ENCODE measurements around the gene MAP2K5.

- TF ChIP-seq EZH2 (IDR thresholded peaks at IDR 0.05; ENCODE audit: borderline replicate concordance, control insufficient read depth, low read depth, low read length) (no peak), POLR2AphosphoS2 (IDR thresholded peaks at IDR 0.05; ENCODE audit: low read depth, low read length) (no peak), BHLHE40 (IDR thresholded peaks at IDR 0.05; ENCODE audit: borderline replicate concordance in 1 of 2, low read depth in 2 of 2, low read length in 1 of 2) (peak; percentile 37 to 83; a peak in 3 of 4 replicates), NFYB (IDR thresholded peaks at IDR 0.05; ENCODE audit: insufficient read depth, low read depth, low read length) (no peak), CTCF (IDR thresholded peaks at IDR 0.05 in 2 of 3, conservative IDR thresholded peaks at IDR 0.05 in 1 of 3; ENCODE audit: control insufficient read depth in 2 of 3, extremely low read depth in 1 of 3, insufficient read depth in 1 of 3, low read depth in 3 of 3, low read length in 3 of 3) (no peak)
- TF ChIP-seq, protein P1, sequence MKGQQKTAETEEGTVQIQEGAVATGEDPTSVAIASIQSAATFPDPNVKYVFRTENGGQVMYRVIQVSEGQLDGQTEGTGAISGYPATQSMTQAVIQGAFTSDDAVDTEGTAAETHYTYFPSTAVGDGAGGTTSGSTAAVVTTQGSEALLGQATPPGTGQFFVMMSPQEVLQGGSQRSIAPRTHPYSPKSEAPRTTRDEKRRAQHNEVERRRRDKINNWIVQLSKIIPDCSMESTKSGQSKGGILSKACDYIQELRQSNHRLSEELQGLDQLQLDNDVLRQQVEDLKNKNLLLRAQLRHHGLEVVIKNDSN (IDR thresholded peaks at IDR 0.05; ENCODE audit: borderline replicate concordance, extremely low read length, insufficient read depth, low read depth, low read length), result no peak
These were observed 220.3 kb downstream of the MAP2K5 start for GRCh38 chr15:67762610-67763368.

Data from GM12878 (cell line).